ENCODE measurements around the gene GRIP1.

GRCh38 chr12:66716522-66716921, 37.6 kb upstream of the GRIP1 start:
- TF ChIP-seq CTCF (IDR thresholded peaks at IDR 0.05) (no peak), POLR2A (IDR thresholded peaks at IDR 0.05) (no peak), POLR2AphosphoS5 (IDR thresholded peaks at IDR 0.05) (no peak)

All from prostate gland (tissue), 2 donors.